Measurements from ENCODE around the gene RAB5IF.
"Not testable (repeated sequence)": the region's sequence is repeated elsewhere in the genome, so short reads cannot be mapped to it uniquely, and the experiment has no call there.

The RAB5IF gene

DNA sequence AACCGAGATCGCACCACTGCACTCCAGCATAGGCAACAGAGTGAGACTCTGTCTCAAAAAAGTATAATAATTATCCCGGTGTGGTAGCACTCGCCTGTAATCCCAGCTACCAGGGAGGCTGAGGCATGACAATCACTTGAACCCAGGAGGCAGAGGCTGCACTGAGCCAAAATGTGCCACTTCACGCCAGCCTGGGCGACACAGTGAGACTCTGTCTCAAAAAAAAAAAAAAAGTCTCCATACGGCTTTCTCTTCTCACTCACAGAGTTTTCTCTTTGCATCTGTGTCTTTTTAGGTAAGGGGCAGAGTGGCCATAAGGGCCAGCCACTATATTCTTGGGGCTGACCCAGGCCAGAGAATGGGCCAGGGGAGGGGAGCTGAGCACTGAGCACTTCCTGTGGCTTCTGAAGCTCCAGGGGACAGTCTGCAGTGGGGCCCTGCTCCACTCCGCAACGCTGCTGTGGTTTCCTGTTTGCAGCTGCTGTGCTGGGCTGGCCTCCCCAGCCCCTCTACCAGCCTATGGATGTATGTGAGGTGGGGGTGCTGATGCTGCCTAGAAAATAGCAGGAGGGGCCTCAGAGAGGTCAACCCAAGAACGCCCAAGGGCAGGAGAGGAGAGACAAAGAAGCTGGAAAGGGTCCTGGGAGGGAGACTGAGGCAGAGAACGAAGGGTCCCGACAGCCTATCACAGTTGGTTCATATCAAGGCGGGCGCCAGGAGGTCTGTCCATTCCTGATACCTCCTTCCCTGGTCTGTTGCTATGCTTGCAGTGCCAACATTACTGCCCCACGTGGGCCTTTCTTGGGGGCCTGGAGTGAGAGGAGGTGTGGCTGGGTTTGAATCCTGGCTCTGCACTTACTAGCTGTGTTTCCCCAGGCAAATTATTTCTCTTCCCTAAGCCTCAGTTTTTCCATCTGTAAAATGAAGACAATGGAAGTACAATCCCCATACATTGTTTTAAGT is 24.4 kb downstream of the RAB5IF start:
- DNase-seq (ENCODE audit: low spot score) = no peak

DNA sequence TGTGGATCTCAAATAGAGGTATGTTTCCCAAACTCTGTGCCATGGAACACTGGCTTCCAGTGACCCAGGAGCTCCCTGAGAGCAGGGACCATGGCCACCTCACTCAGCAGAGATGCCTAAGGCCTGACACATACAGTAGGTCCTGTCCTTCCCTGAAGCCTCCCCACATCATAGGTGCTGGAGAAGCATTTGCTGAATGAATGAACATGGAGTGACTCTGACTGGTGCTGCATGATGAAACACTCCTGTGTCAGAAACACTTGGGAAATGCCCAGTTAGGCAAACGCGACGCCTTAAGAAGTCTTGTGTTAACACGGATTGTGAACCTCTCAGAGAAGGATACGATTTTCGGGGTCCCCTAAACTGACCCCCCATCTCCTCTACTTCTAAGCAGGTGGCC is 26.1 kb downstream of the RAB5IF start:
- no peak for DNase-seq (ENCODE audit: low spot score)

DNA sequence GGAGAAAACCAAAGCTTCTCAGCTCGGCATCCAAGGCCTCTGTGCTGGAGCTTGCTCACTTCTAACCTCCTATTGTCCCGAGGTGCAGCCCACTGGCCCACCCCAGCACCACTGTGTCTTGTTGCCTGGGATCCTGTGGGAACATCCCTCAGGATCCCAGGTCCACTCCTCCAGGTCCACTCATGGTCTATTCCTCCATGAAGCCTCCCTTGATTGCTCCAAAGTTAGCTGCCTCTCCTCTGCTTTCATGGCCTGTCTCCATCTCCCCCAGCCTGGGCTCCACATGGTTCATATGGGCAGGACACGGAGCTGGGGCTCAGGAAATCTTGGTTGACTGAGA is 26.5 kb downstream of the RAB5IF start:
- DNase-seq (ENCODE audit: low spot score) = no peak

DNA sequence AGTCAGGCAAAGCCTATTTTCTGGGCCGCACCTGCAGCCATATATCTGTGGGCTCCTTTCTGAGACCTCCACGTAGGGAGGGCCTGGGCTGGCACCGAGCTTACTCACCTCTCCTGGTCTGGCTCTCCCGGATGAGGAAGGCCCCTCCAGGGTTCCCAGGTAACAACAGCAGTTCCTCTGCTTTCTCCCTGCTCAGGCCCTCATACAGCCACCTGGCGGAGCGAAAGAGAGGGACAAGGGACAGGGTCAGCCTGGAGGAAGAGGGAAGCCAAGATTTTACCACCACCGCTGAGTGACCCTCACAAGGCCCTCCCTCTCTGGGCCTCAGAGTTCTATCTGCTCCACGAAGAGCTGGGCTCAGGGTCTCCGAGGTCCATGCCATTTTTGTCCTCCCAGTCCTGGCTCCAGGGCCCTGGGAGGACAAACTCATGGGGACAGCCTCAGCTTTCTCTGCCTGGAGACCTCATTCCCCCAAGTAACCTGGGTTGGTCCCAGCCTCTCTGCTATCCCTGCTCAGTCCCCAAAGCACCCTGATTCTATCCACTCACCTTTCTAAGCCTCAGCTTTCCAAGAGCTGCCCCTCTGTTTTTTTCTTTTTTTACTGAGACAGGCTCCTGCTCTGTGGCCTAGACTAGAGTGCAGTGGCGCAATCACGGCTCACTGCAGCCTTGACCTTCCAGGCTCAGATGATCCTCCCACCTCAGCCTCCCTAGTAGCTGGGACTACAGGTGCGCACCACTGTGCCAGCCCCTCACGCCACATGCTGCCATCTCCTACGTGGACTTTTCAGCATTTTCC is 27.1 kb downstream of the RAB5IF start:
- no peak for DNase-seq (ENCODE audit: low spot score)

DNA sequence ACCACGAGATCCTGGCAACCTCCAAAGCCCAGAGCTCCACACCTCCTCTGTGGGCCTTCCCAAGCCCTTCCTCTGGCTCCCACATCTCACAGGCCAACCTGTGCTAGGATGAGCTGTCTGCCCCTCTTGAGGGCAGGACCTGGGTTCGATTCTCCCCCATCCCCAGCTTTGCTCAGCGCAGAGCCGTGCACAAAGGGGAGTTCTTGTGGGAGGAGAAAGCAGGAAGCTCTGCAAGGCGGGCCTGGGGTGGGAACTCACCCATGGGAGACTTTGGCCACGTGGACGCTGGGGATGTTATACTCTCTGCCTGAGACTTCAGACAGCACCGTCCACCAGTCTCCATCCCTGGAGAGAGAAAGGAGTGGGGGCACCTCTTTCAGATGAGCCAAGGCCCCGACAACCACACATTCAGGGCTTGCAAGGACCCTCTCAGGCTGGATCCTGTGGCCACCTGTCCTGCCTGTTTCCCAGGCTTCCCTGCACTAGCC is 27.8 kb downstream of the RAB5IF start:
- no peak for DNase-seq (ENCODE audit: low spot score)

DNA sequence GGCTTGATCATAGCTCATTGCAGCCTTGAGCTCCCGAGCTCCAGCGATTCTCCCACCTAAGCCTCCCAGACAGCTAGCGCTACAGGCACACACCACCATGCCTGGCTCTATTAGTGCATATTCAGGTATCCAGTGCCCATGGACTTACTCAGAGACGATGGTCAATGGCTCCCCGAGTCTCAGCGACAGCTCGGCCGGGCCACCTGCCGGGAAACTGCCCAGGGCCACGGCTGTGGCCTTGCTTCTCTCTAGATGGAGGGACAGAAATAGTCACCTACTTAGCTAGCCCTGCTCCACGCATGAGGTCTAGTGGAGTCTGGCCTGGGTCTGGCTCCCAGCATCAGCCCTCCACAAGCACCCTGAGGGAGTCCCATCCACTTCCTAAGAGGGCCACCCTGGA is 28.8 kb downstream of the RAB5IF start:
- DNase-seq (ENCODE audit: low spot score) = no peak

DNA sequence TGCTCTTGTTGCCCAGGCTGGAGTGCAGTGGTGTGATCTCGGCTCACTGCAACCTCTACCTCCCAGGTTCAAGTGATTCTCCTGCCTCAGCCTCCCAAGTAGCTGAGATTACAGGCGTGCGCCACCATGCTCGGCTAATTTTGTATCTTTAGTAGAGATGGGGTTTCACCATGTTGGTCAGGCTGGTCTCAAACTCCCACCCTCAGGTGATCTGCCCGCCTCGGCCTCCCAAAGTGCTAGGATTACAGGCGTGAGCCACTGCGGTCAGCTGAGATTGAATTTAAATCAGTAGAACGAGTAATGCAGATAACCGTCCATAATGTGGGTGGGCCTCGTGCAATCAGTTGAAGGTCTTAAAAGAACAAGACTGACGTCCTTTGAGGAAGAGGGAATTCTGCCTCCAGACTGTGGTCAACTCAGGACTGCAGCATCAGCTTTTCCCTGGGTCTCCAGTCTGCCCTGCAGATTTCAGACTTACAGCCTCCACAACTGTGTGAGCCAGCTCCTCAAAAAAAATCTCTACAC is 33.4 kb downstream of the RAB5IF start:
- DNase-seq (ENCODE audit: low spot score) = not testable (repeated sequence)

DNA sequence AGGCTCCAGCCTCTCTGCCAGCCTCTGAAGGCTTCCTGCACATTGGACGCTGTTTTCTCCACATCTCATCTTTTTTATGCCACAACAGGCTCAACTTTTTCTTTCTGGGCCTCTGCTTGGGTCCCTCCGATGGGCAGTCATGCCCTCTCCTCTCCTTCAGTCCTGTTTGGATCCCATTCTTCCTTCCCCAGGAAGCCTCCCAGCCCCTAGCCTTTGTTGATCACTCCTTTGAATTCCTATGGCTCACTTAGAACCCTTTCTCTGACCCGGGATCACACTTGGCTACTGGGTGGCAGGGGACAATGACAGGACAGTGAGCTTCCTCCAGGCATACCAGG is 35.9 kb downstream of the RAB5IF start:
- DNase-seq (ENCODE audit: low spot score) = no peak

DNA sequence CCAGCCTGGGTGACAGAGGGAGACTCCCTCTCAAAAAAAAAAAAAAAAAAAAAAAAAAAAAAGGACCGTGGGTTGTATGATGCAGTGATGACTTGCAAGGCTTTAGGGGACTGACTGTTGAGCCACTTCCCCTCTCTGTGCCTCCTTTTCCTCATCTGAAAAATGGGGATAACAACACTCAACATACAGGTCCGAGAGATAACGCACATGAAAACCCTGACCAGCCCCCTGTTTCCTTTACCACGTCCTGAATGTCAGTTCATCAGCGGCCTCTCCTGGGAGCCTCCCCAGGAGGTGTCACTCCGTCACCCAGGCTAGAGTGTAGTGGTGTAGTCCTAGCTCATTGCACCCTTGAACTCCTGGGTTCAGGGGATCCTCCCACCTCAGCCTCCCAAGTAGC is 36.6 kb downstream of the RAB5IF start:
- no peak for DNase-seq (ENCODE audit: low spot score)

DNA sequence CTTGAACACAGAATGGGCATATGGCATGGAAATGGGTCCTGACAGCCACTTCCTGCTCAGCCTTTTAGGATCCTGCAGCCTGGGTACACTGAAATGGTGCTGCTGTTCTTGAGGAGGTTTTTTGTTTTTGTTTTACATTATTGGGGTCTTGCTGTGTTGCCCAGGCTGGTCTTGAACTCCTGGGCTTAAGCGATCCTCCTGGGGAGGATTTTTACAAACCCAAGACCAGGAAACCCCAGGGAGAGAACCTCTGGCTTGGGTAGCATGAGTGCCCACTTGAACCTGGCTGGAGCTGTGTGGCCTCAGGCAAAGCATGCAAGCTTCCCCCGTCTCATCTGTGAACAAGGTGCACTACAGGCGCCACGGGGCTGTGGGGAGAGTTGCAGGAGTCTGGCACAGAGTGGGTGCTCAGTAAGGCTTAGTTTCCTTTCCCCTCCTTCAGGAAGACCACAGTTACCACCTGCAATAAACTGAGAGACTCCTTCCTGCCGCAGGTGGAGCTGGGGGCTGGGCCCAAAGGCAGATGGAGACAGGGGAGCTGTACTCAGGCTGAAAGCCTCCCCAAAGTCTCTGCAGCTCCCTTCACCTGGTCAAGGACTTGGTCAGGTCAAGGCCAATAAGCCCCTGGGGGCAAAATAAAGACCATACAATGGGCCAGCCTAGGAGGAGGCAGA is 38.6 kb downstream of the RAB5IF start:
- no peak for DNase-seq (ENCODE audit: low spot score)

DNA sequence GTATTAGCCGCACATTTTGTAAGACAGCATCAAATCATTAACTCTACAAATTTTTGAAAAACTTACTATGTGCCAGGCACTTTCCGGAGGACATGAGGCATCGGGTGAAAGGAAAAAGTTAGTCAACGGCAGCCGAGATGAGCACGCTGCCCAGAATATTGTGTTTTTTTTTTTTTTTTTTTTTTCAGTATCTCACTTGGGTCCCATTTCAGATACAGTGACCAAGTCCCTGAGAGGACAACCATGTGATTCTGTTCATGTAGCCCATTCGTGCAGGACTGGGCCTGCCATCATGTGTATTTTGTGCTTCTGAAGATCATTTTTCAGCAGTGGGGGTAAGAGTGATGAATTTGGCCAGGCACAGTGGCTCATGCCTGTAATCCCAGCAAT is 39.1 kb downstream of the RAB5IF start:
- no peak for DNase-seq (ENCODE audit: low spot score)

DNA sequence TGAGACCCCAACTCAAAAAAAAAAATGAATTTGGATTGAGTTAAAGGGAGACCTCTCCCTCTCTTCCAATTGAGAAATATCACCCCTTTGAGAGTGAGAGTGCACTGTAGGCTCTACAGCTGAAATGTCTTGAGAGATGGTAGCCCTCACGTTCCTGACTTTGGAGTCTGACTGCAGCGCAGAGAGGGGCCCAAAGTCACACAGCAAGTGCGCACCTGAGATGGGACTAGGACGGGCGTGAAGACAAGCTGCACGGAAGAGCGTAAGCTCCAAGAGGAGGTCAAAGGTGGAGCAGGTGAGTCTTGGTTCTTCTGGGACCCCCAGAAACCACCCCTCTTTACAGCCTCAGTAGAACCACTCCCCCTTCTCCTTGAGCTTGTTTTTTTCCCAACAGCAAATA is 39.8 kb downstream of the RAB5IF start:
- DNase-seq (ENCODE audit: low spot score) = no peak

DNA sequence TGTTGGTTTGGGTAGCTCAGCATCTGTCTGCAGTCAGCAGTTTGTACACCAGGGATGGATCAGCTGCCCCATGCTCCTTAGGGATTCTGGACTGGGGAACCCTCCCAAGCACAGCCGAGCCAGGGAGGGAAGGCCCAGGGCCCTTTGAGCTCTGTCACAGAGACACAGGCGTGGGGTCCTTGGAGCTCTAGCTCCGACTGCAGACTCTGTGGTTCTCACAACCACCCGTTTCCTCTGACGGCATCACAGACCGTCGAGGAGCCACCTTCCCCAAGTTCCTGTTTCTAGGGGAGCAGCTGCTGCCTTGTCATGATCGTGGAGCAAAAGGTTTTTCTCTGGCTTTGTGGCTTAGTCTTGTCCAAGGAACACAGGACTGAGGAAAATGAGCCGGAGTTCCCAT is 40.4 kb downstream of the RAB5IF start, which contains the start of gene SLA2:
TSS of gene SLA2 (minus strand) at position 199 of the 400 bp plus-strand sequence. CDS start 4,861 bp downstream, outside the sequence.
- no peak for DNase-seq (ENCODE audit: low spot score)

DNA sequence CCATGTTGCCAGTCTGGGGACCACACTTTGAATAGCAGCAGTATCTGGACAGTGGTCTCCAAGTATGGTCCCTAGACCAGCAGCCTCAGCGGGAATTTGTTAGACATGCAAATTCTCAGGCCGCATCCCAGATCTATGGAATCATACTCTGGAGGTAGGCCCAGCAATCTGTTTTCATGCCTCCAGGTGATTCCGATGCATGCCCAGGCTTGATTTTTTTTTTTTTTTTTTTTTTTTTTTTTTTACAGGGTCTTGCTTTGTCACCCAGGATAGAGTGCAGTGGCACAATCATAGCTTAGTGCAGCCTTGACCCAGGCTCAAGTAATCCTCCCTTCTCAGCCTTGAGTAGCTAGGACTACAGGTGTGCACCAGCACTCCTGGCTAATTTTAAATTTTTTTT is 41.1 kb downstream of the RAB5IF start:
- no peak for DNase-seq (ENCODE audit: low spot score)

DNA sequence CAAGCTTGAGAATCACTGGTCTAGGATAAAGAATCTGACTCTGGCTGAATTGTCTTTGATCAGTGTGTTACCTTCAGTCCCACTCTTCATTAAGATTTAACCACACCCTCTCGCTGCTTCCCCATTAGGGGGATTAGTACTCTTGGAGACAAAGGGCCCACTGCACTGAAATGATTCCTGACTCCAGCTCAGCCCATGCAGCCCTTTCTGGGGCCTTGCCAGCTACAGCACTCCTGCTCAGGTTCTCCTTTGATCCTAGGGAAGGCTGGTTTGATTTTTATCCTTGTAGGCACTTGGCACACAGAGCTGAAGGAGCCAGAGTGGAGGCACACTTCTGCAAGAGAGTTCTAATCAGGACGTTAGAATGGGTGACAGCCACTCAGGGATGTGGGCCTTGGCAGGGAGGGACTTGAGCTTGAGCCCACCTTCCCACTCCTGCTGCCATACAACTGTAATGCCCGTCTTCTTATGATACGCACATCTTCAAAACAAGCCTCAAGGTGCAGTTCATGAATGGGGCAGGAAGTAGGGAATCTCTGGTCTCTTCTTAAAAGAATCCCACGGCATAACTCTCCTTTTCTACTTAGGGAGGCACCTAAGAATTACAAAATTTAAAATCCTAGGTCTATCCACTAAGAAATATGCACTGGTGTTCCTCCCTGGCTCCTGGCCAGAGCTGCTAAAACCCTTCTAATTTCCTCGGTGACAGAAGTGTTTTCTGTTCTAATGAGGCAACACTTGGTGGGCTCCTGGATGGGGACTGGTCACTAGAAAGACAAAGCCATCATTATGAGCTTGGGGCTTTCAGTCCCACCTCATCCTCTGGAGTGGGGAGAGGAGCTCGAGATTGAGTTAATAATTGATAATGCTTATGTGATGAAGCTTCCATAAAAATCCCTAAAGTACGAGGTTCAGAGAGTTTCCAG is 41.9 kb downstream of the RAB5IF start:
- no peak for DNase-seq (ENCODE audit: low spot score)

DNA sequence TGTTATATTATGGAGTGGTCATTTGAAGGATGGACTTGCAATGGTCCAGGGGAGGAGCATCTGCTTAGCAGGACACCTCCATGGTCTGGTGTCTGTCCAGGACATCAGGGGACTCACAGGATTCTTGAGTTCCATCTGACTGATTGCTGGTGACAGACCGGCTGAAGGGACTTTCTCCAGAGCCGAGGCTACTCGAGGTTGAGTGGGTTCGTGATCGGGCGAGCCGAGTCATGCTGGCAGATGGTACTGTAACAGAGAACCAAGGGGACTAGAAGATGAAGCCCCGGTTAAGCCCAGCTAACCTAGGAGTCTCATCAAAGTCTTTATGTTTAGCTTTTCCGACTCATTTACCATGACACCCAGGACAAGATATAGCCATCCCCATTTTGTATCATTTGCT is 47.9 kb downstream of the RAB5IF start:
- DNase-seq (ENCODE audit: low spot score) = no peak

DNA sequence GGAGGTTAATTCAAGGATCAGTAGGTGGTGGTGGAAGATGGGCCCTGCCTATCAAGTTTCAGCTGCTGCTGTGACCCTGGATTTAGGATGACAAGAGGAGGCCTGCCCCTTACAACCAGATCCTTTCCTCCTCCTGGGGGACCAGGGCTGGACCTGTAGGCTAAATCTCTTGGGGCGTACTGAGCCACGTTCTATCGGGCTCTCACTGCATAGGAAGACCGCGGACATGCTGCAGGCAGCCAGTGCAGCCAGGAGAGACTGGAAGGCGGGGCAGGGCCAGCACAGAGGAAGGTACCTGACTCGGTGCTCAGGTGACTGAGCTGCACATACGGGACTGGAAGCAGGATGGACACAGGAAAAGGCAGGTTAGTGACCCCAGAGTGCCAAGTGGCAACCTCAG is 48.9 kb downstream of the RAB5IF start:
- DNase-seq (ENCODE audit: low spot score) = no peak

DNA sequence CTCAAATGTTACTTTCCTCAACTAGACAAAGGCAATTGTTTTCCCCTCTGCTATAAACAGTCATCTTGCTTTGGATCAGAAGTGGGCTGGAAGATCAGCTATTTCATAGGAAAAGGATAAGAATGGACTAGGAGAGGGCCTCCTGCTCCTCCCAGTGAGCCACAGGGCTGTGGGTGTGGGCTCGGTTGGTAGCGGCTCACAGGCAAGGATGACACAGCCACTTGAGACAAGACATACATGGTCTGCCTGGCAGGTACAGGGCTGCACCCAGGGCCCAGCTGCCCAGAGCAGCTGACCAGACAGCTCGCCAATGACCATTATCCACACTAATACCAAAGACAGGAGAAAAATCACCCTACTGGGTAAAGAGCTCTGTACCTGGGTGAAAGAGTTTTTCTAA is 49.4 kb downstream of the RAB5IF start:
- no peak for DNase-seq (ENCODE audit: low spot score)

DNA sequence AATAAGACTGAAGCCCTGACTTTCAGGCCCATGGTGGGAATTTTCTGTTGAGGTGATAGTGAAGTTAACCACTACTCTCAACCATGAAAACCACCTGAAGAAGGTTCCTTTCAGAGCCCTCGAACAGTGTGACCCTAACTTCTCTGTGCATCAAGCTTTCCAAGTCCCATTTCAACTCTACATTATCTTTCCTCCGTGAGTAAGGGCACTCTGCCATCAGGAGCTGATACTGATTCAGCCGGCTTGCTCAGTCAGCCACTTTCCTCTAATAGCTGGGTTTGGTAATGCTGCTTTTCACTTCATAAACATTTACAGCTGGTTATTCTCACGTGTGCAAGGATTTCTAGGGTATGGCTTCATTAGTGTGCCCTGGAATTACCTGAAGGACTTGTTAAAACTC is 51.2 kb downstream of the RAB5IF start:
- no peak for DNase-seq (ENCODE audit: low spot score)

DNA sequence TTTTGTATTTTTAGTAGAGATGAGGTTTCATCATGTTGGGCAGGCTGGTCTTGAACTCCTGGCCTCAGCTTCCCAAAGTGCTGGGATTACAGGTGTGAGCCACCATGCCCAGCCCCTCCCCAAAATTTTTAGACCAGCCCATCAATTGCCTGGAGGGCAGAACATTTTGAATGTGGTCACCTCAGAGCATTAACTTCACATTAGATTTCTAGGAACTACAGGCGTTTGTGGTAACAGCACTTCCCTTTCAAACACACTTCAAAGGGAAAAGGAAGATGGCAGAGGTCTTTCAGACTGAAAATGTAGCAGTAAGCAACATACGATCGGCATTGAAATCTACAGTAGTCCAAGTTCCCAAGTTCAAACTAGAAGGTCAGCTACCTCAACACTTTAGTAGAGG is 52.7 kb downstream of the RAB5IF start:
- DNase-seq (ENCODE audit: low spot score) = no peak
